Activated CD4-positive, alpha-beta memory T cell treated with anti-CD3 and anti-CD28 coated beads for 36 hours (primary cell): Measurements from ENCODE around the gene TEX2. TPM values are rescaled to one million over a fixed set of nuclear protein-coding genes. Genes with fewer than 3 reads are reported as not detected.
"Not testable (repeated sequence)": the region's sequence is repeated elsewhere in the genome, so short reads cannot be mapped to it uniquely, and the experiment has no call there.

Experiments used
- CTCF ChIA-PET: fragments of 350-600 bp; sonication (Branson Sonifier 250); formaldehyde crosslinking; loops from one replicate; lab custom pipeline; 2021; ENCODE audit warnings: antibody characterized with exemption, inconsistent platforms; lab: Charles Lee
- POLR2A ChIA-PET: fragments of 350-600 bp; sonication (Branson Sonifier 250); formaldehyde crosslinking; loops from one replicate; lab custom pipeline; 2021; ENCODE audit warnings: antibody characterized with exemption; lab: Charles Lee
- DNase-seq: peaks from one replicate; pipeline ENCODE4 v3.0.0-alpha.2; 2020
- H3K27ac Mint-ChIP-seq: one replicate; pipeline ENCODE4 v1.8.0; 2021; ENCODE audit warnings: mixed read lengths
- H3K27me3 Mint-ChIP-seq: one replicate; pipeline ENCODE4 v1.8.0; 2021; ENCODE audit warnings: mixed read lengths
- H3K36me3 Mint-ChIP-seq: one replicate; pipeline ENCODE4 v1.8.0; 2021; ENCODE audit warnings: mixed read lengths
- H3K4me1 Mint-ChIP-seq: one replicate; pipeline ENCODE4 v1.8.0; 2021; ENCODE audit warnings: low read depth, mixed read lengths
- H3K4me3 Mint-ChIP-seq: one replicate; pipeline ENCODE4 v1.8.0; 2021; ENCODE audit warnings: mild to moderate bottlenecking, mixed read lengths
- H3K9me3 Mint-ChIP-seq: one replicate; pipeline ENCODE4 v1.8.0; 2021; ENCODE audit warnings: mixed read lengths
- intact Hi-C: fragments of 100-400 bp; cut with micrococcal nuclease; formaldehyde crosslinking; loops from one replicate; pipeline ENCODE4 v1.15.1; 2023
- total RNA-seq, 2 experiments: library from RNA; stranded (reverse); gene quantifications; one replicate each; pipeline ENCODE4 v1.2.3, GENCODE V29; 2021

The TEX2 gene
- total RNA-seq, 2 experiments from 2014 or later: 11.9 to 12.1 TPM

GRCh38 chr17:64234961-64235360 lies 28.1 kb downstream of the TEX2 start:
- no peaks in the 10 kb centered on the region for H3K9me3 Mint-ChIP-seq
- intact Hi-C loops: no loop called here
- POLR2A ChIA-PET: no interaction called here
- no peak overlapping the region for H3K27ac Mint-ChIP-seq
- DNase-seq: no peak
- H3K36me3 Mint-ChIP-seq: no peaks in the 10 kb centered on the region
- H3K27me3 Mint-ChIP-seq: no peaks in the 10 kb centered on the region
- no peak overlapping the region for H3K4me3 Mint-ChIP-seq
- H3K4me1 Mint-ChIP-seq: peaks cover 18% of the 10 kb centered on the region
- CTCF ChIA-PET: interaction anchor here (1.3 kb wide), 1 partner anchor 87 kb away, joined by 4 read pairs; no protein-coding TSS in a partner anchor

- Mint-ChIP-seq H3K4me1 (peaks cover 11% of the 10 kb centered on the region), H3K4me3 (no peak overlapping the region), H3K9me3 (no peaks in the 10 kb centered on the region), H3K36me3 (no peaks in the 10 kb centered on the region), H3K27ac (no peak overlapping the region), H3K27me3 (no peaks in the 10 kb centered on the region)
- DNase-seq: no peak
- intact Hi-C loops: no loop called here
- ChIA-PET POLR2A (no interaction called here), CTCF (interaction anchor here (0.5 to 0.6 kb wide), 2 partner anchors 95 to 186 kb away, joined by 3 read pairs; no protein-coding TSS in a partner anchor)
Measured at GRCh38 chr17:64232466-64233262, 30.4 kb downstream of the TEX2 start.

- intact Hi-C loops: no loop called here
- Mint-ChIP-seq H3K9me3 (no peaks in the 10 kb centered on the region), H3K4me3 (no peak overlapping the region), H3K27ac (no peak overlapping the region), H3K27me3 (no peaks in the 10 kb centered on the region), H3K36me3 (no peaks in the 10 kb centered on the region), H3K4me1 (peaks cover under 1% of the 10 kb centered on the region)
- ChIA-PET POLR2A (no interaction called here), CTCF (interaction anchor here (0.5 to 0.6 kb wide), 2 partner anchors 94 to 187 kb away, joined by 3 read pairs; no protein-coding TSS in a partner anchor)
- DNase-seq: no peak
Measured at GRCh38 chr17:64231567-64232141, 31.4 kb downstream of the TEX2 start.

- no peaks in the 10 kb centered on the region for H3K27me3 Mint-ChIP-seq
- no peaks in the 10 kb centered on the region for H3K36me3 Mint-ChIP-seq
- POLR2A ChIA-PET: no interaction called here
- intact Hi-C loops: no loop called here
- no peak overlapping the region for H3K4me3 Mint-ChIP-seq
- no peaks in the 10 kb centered on the region for H3K9me3 Mint-ChIP-seq
- no peaks in the 10 kb centered on the region for H3K4me1 Mint-ChIP-seq
- CTCF ChIA-PET: interaction anchor here (1.0 kb wide), 1 partner anchor 60 kb away, joined by 5 read pairs; no protein-coding TSS in a partner anchor
- no peak overlapping the region for H3K27ac Mint-ChIP-seq
- DNase-seq: no peak
Measured at GRCh38 chr17:64230791-64231408, 32.2 kb downstream of the TEX2 start.

- no peaks in the 10 kb centered on the region for H3K36me3 Mint-ChIP-seq
- H3K27me3 Mint-ChIP-seq: no peaks in the 10 kb centered on the region
- intact Hi-C loops: no loop called here
- H3K9me3 Mint-ChIP-seq: no peaks in the 10 kb centered on the region
- H3K4me3 Mint-ChIP-seq: no peak overlapping the region
- DNase-seq: no peak
- H3K27ac Mint-ChIP-seq: no peak overlapping the region
- H3K4me1 Mint-ChIP-seq: no peaks in the 10 kb centered on the region
- ChIA-PET POLR2A (no interaction called here), CTCF (interaction anchor here (1.0 kb wide), 1 partner anchor 61 kb away, joined by 5 read pairs; no protein-coding TSS in a partner anchor)
Measured at GRCh38 chr17:64229815-64230728, 33.0 kb downstream of the TEX2 start.

GRCh38 chr17:64226132-64226531 lies 36.9 kb downstream of the TEX2 start:
- intact Hi-C loops: no loop called here
- Mint-ChIP-seq H3K36me3 (peaks cover 1% of the 10 kb centered on the region), H3K4me1 (no peaks in the 10 kb centered on the region), H3K27me3 (no peaks in the 10 kb centered on the region), H3K4me3 (no peak overlapping the region), H3K27ac (no peak overlapping the region), H3K9me3 (no peaks in the 10 kb centered on the region)
- no peak for DNase-seq
- POLR2A ChIA-PET: no interaction called here
- CTCF ChIA-PET: no interaction called here

GRCh38 chr17:64225410-64225809 lies 37.6 kb downstream of the TEX2 start:
- peaks cover 3% of the 10 kb centered on the region for H3K36me3 Mint-ChIP-seq
- no peak overlapping the region for H3K27ac Mint-ChIP-seq
- no peaks in the 10 kb centered on the region for H3K4me1 Mint-ChIP-seq
- POLR2A ChIA-PET: no interaction called here
- CTCF ChIA-PET: no interaction called here
- no peaks in the 10 kb centered on the region for H3K27me3 Mint-ChIP-seq
- intact Hi-C loops: no loop called here
- no peak overlapping the region for H3K4me3 Mint-ChIP-seq
- no peaks in the 10 kb centered on the region for H3K9me3 Mint-ChIP-seq
- DNase-seq: no peak

- Mint-ChIP-seq H3K9me3 (no peaks in the 10 kb centered on the region), H3K4me1 (peaks cover 4% of the 10 kb centered on the region), H3K27me3 (no peaks in the 10 kb centered on the region), H3K4me3 (no peak overlapping the region), H3K27ac (no peak overlapping the region), H3K36me3 (peaks cover 3% of the 10 kb centered on the region)
- intact Hi-C loops: no loop called here
- DNase-seq: no peak
- ChIA-PET CTCF (interaction anchor here (0.7 kb wide), 1 partner anchor 90 kb away, joined by 3 read pairs; no protein-coding TSS in a partner anchor), POLR2A (no interaction called here)
Measured at GRCh38 chr17:64223931-64224629, 39.0 kb downstream of the TEX2 start.

GRCh38 chr17:64223283-64223682 lies 39.8 kb downstream of the TEX2 start:
- no peak for DNase-seq
- CTCF ChIA-PET: no interaction called here
- Mint-ChIP-seq H3K4me3 (no peak overlapping the region), H3K9me3 (no peaks in the 10 kb centered on the region), H3K27me3 (no peaks in the 10 kb centered on the region), H3K27ac (no peak overlapping the region), H3K4me1 (peaks cover 10% of the 10 kb centered on the region), H3K36me3 (peaks cover 3% of the 10 kb centered on the region)
- POLR2A ChIA-PET: no interaction called here
- intact Hi-C loops: no loop called here

GRCh38 chr17:64221679-64222078 lies 41.4 kb downstream of the TEX2 start:
- POLR2A ChIA-PET: no interaction called here
- H3K9me3 Mint-ChIP-seq: no peaks in the 10 kb centered on the region
- CTCF ChIA-PET: no interaction called here
- DNase-seq: no peak
- H3K36me3 Mint-ChIP-seq: peaks cover 3% of the 10 kb centered on the region
- H3K4me1 Mint-ChIP-seq: peaks cover 20% of the 10 kb centered on the region
- no peaks in the 10 kb centered on the region for H3K27me3 Mint-ChIP-seq
- no peak overlapping the region for H3K4me3 Mint-ChIP-seq
- intact Hi-C loops: no loop called here
- no peak overlapping the region for H3K27ac Mint-ChIP-seq

- POLR2A ChIA-PET, H3K9me3 Mint-ChIP-seq, H3K27me3 Mint-ChIP-seq, H3K36me3 Mint-ChIP-seq, H3K27ac Mint-ChIP-seq, H3K4me3 Mint-ChIP-seq, intact Hi-C loops, CTCF ChIA-PET, DNase-seq: not testable (repeated sequence)
- peaks cover 20% of the 10 kb centered on the region for H3K4me1 Mint-ChIP-seq
Measured at GRCh38 chr17:64220604-64221003, 42.5 kb downstream of the TEX2 start.
